Natural killer cell (primary cell): ENCODE data around the gene FRRS1. TPM values are rescaled to one million over a fixed set of nuclear protein-coding genes. Genes with fewer than 3 reads are reported as not detected.

Experiments
- ATAC-seq, 3 donors: fragments of 150-1000 bp in 2 of 3; fragments of 200-7000 bp in 1 of 3; cut with Tn5 transposase; 1 replicate in 1 of 3; 2 replicates in 2 of 3; pipeline ENCODE4 v1.10.0; 2021; ENCODE audit warnings: mild to moderate bottlenecking in 2 of 3, moderate library complexity in 2 of 3
- DNase-seq, 2 donors: peaks; one replicate each; pipeline versions ENCODE4 v3.0.0 to v3.0.0-alpha.2; 2013 to 2021; ENCODE audit warnings: mixed read lengths in 1 of 2
- H3K27ac ChIP-seq: one replicate; pipeline ENCODE4 v1.5.1; 2013; ENCODE audit warnings: mild to moderate bottlenecking, low read length
- H3K27me3 ChIP-seq: one replicate; pipeline ENCODE4 v1.6.1; 2013; ENCODE audit warnings: low read length; ENCODE audit not compliant: control insufficient read depth, insufficient read depth
- H3K36me3 ChIP-seq: one replicate; pipeline ENCODE4 v1.6.1; 2013; ENCODE audit warnings: low read length; ENCODE audit not compliant: control insufficient read depth, insufficient read depth
- H3K4me1 ChIP-seq: one replicate; pipeline ENCODE4 v1.6.1; 2013; ENCODE audit warnings: low read length; ENCODE audit not compliant: control insufficient read depth, insufficient read depth
- H3K4me3 ChIP-seq: one replicate; pipeline ENCODE4 v1.5.1; 2013; ENCODE audit warnings: low read length
- H3K9me3 ChIP-seq: one replicate; pipeline ENCODE4 v1.6.1; 2013; ENCODE audit warnings: low read length; ENCODE audit not compliant: control insufficient read depth, insufficient read depth
- H3K27ac Mint-ChIP-seq, 2 donors: one replicate each; pipeline ENCODE4 v1.8.0; 2022; ENCODE audit warnings: mild to moderate bottlenecking in 2 of 2, mixed read lengths in 2 of 2, moderate library complexity in 1 of 2
- H3K27me3 Mint-ChIP-seq, 2 donors: one replicate each; pipeline ENCODE4 v1.8.0; 2022; ENCODE audit warnings: low read depth in 2 of 2, mixed read lengths in 2 of 2
- H3K36me3 Mint-ChIP-seq: one replicate; pipeline ENCODE4 v1.8.0; 2022; ENCODE audit warnings: mixed read lengths
- H3K4me1 Mint-ChIP-seq, 2 donors: one replicate each; pipeline ENCODE4 v1.8.0; 2022; ENCODE audit warnings: mixed read lengths in 2 of 2
- H3K4me3 Mint-ChIP-seq: one replicate; pipeline ENCODE4 v1.8.0; 2022; ENCODE audit warnings: mild to moderate bottlenecking, moderate library complexity, mixed read lengths
- H3K9me3 Mint-ChIP-seq, 2 donors: one replicate each; pipeline ENCODE4 v1.8.0; 2022; ENCODE audit warnings: mixed read lengths in 2 of 2
- WGBS: methylation state at CpG from one replicate; pipeline ENCODE4 v1.1.7; 2013; ENCODE audit warnings: missing lambda C conversion rate; ENCODE audit not compliant: insufficient coverage; 5-methylcytosine and 5-hydroxymethylcytosine counted together
- intact Hi-C: fragments of 100-400 bp; cut with micrococcal nuclease; formaldehyde crosslinking; loops from one replicate; pipeline ENCODE4 v1.14.2; 2022
- total RNA-seq, 4 donors: library from RNA; stranded (reverse); fragments of 120-200 nt in 1 of 4; gene quantifications; one replicate each; pipeline versions ENCODE4 v1.2.3 to v1.2.4, GENCODE V29; 2013 to 2022
- TF ChIP-seq, protein P1 (sequence below): fragments of 200-600 bp; IDR thresholded peaks from one replicate; pipeline ENCODE4 v1.8.0; 2022; ENCODE audit warnings: antibody characterized with exemption

The FRRS1 gene
- total RNA-seq, 3 donors from 2014 or later (not counting 1 experiment from before 2014, with no cell fraction given) = 1.0 to 3.3 (median 3.0) TPM

DNA sequence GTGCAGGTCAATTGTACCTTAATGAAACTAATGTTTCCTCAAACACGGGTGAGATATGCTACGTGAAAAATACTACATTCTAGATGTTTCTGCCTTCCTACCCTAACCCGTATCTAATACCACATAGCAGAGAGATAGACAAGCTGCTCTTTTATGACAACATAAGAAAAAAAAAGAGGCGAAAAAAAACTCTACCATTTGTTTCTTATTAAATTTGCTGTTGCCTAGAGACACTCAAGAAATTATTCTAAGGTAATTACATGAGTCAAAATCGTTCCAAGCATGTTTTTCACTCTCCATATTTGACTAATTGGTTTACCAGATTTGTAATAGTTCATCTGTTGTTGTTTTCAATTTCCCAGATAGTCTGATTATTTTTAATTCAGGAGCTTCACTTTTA, 93.1 kb downstream of the FRRS1 start:
- no peak for DNase-seq
- no peaks in the 10 kb centered on the region for H3K4me1 ChIP-seq
- Mint-ChIP-seq H3K27ac (no peak overlapping the region), H3K4me3 (no peak overlapping the region), H3K9me3 (no peaks in the 10 kb centered on the region), H3K4me1 (no peaks in the 10 kb centered on the region), H3K36me3 (no peaks in the 10 kb centered on the region), H3K27me3 (peaks cover 15 to 53% of the 10 kb centered on the region in 2 donors)
- intact Hi-C loops = no loop called here
- H3K36me3 ChIP-seq = no peaks in the 10 kb centered on the region
- no peak for ATAC-seq
- TF ChIP-seq, protein P1, sequence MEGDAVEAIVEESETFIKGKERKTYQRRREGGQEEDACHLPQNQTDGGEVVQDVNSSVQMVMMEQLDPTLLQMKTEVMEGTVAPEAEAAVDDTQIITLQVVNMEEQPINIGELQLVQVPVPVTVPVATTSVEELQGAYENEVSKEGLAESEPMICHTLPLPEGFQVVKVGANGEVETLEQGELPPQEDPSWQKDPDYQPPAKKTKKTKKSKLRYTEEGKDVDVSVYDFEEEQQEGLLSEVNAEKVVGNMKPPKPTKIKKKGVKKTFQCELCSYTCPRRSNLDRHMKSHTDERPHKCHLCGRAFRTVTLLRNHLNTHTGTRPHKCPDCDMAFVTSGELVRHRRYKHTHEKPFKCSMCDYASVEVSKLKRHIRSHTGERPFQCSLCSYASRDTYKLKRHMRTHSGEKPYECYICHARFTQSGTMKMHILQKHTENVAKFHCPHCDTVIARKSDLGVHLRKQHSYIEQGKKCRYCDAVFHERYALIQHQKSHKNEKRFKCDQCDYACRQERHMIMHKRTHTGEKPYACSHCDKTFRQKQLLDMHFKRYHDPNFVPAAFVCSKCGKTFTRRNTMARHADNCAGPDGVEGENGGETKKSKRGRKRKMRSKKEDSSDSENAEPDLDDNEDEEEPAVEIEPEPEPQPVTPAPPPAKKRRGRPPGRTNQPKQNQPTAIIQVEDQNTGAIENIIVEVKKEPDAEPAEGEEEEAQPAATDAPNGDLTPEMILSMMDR = no peak
- H3K27ac ChIP-seq = no peak overlapping the region
- H3K9me3 ChIP-seq = no peaks in the 10 kb centered on the region
- peaks cover 3% of the 10 kb centered on the region for H3K27me3 ChIP-seq
- no peak overlapping the region for H3K4me3 ChIP-seq
- WGBS = 88% methylated on average over 3 of the region's 5 CpGs

DNA sequence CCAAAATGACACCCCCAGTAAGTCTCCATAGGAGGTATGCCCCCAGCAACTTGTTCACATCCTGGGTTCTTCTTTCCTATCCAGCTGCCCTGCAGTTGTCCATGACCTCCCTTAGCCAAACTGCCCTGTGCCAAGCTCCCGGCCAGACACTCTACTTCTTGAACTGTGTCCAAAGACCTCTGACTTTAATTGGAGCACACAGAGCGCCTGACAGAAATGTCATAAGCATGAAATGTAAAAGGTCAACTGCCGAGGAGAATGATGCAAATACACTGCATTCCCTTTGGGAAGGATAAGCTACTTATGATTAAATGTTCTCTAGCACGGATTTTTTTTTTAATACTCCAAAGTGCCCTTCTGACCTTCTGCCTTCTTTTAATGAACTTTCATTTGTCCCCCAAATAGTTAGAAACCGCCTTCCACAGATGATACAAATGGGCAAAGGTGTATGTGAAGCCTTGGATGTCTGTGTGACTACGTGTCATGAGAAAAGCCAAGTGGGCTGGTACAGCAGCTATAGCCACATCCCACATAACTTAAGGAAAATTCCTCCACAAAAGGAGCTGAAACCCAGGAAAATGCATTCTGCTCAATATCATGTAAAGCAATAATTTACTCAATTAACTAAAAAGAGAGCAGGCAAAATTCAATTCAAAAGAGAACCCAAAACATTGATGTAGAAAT, 93.8 kb downstream of the FRRS1 start:
- Mint-ChIP-seq H3K4me3 (no peak overlapping the region), H3K36me3 (no peaks in the 10 kb centered on the region), H3K9me3 (no peaks in the 10 kb centered on the region), H3K27me3 (peaks cover 16 to 53% of the 10 kb centered on the region in 2 donors), H3K4me1 (no peaks in the 10 kb centered on the region), H3K27ac (no peak overlapping the region)
- Histone ChIP-seq H3K27me3 (peaks cover 3% of the 10 kb centered on the region), H3K27ac (no peak overlapping the region), H3K4me3 (no peak overlapping the region), H3K9me3 (no peaks in the 10 kb centered on the region), H3K36me3 (no peaks in the 10 kb centered on the region), H3K4me1 (no peaks in the 10 kb centered on the region)
- DNase-seq = no peak
- no peak for ATAC-seq
- intact Hi-C loops = no loop called here
- TF ChIP-seq, protein P1 = no peak
- WGBS = 93% methylated on average over 4 of the region's 6 CpGs

DNA sequence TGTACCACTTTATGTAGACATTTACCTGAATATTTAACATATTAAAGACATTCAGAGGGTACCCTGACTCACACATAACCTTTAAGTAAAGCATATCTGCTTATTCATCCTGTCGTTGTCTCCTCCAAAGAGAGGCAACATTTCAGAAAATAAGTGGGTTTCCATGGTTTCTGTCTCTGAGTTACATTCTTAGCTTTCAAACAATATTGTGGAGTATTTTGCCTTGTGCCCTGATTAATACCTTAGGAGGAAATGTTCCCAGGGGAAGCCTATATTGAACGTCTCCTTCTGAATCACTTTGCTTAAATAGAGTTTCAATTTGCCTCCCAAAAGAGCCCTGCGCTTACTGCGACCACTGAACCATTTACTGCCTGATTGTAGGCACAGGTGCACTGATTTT, 94.4 kb downstream of the FRRS1 start:
- intact Hi-C loops = no loop called here
- 79% methylated on average over 4 of the region's 4 CpGs for WGBS
- H3K4me3 ChIP-seq = no peak overlapping the region
- no peak overlapping the region for H3K4me3 Mint-ChIP-seq
- ATAC-seq = no peak
- H3K27ac Mint-ChIP-seq = no peak overlapping the region
- TF ChIP-seq, protein P1 = no peak
- peaks cover 15 to 59% of the 10 kb centered on the region in 2 donors for H3K27me3 Mint-ChIP-seq
- H3K4me1 Mint-ChIP-seq = no peaks in the 10 kb centered on the region
- no peaks in the 10 kb centered on the region for H3K4me1 ChIP-seq
- no peaks in the 10 kb centered on the region for H3K9me3 Mint-ChIP-seq
- no peak overlapping the region for H3K27ac ChIP-seq
- no peaks in the 10 kb centered on the region for H3K36me3 Mint-ChIP-seq
- H3K36me3 ChIP-seq = no peaks in the 10 kb centered on the region
- H3K27me3 ChIP-seq = peaks cover 3% of the 10 kb centered on the region
- DNase-seq = no peak
- H3K9me3 ChIP-seq = no peaks in the 10 kb centered on the region

DNA sequence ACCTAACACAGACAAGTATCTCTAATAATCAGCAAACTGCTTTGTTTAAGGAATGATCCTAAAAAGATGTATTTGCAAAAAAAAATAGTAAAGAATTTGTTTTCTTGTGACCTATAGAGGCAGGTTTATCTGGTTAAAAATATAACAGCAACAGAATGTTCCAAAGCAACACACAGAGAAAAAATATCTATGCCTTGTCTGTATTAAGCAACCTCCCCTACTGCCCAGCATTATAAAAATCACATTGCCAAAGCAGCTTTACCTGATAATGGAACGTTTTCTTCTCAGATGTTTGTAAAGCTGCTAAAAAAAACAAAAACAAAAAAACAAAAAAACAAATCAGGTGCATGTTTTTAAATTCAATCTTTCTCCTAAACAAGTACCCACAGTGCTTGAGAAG, 95.9 kb downstream of the FRRS1 start:
- Mint-ChIP-seq H3K4me3 (no peak overlapping the region), H3K27ac (no peak overlapping the region), H3K36me3 (no peaks in the 10 kb centered on the region), H3K9me3 (no peaks in the 10 kb centered on the region), H3K27me3 (peaks cover 15 to 52% of the 10 kb centered on the region in 2 donors), H3K4me1 (no peaks in the 10 kb centered on the region)
- H3K27ac ChIP-seq = no peak overlapping the region
- H3K36me3 ChIP-seq = no peaks in the 10 kb centered on the region
- no peaks in the 10 kb centered on the region for H3K9me3 ChIP-seq
- 63% methylated on average over 1 of the region's 1 CpG for WGBS
- TF ChIP-seq, protein P1 = no peak
- H3K4me3 ChIP-seq = no peak overlapping the region
- ATAC-seq = no peak
- intact Hi-C loops = no loop called here
- no peak for DNase-seq
- H3K27me3 ChIP-seq = peaks cover 3% of the 10 kb centered on the region
- no peaks in the 10 kb centered on the region for H3K4me1 ChIP-seq
